ENCODE results near the gene STPG2. TPM values are rescaled to one million over a fixed set of nuclear protein-coding genes. Genes with fewer than 3 reads are reported as not detected.

STPG2 gene
- total RNA-seq, 3 donors from 2014 or later (not counting 1 experiment from before 2014, with no cell fraction given) = 0.23 TPM; not detected in 2

DNA sequence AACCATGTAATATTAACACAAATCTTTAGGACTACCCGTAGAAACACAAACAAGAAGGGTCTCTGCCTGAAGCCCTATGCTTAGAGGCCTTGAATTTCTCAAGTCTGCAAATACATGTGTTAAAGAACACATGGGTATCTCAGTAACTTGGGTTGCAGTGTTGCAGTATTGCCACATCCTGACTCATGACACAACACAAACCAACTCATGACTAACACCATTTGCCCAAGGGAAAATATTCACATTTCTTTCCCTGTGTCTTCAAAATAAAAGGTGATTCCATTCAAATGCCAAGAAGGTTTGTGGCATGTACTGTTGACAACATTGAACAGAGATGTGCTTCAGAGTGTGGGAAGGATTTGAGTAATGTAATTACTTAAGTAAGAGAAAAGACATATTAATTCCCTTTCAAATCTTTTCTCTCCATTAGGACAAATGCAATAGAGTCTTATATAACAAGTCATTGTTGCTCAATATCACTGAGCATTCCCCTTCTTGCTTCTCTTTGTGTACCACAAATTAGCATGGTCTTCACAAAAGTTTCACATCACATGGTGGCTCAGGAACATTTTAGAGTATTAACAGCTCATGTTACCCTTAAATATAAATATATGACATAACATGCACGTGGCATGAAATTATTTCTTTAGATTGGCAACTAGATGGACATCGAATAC lies 487.1 kb downstream of the STPG2 start:
- no peak overlapping the region for H3K27ac ChIP-seq (ENCODE audit: low read length)
- H3K9me3 ChIP-seq (ENCODE audit: control insufficient read depth, insufficient read depth, low read length) = no peaks in the 10 kb centered on the region
- H3K27me3 Mint-ChIP-seq (ENCODE audit: low read depth in 2 of 2) = no peaks in the 10 kb centered on the region
- H3K36me3 ChIP-seq (ENCODE audit: control insufficient read depth, insufficient read depth, low read length) = no peaks in the 10 kb centered on the region
- H3K4me1 Mint-ChIP-seq = no peaks in the 10 kb centered on the region
- no peak overlapping the region for H3K4me3 ChIP-seq (ENCODE audit: low read length)
- intact Hi-C loops (cut with micrococcal nuclease) = no loop called here
- TF ChIP-seq, protein P1, sequence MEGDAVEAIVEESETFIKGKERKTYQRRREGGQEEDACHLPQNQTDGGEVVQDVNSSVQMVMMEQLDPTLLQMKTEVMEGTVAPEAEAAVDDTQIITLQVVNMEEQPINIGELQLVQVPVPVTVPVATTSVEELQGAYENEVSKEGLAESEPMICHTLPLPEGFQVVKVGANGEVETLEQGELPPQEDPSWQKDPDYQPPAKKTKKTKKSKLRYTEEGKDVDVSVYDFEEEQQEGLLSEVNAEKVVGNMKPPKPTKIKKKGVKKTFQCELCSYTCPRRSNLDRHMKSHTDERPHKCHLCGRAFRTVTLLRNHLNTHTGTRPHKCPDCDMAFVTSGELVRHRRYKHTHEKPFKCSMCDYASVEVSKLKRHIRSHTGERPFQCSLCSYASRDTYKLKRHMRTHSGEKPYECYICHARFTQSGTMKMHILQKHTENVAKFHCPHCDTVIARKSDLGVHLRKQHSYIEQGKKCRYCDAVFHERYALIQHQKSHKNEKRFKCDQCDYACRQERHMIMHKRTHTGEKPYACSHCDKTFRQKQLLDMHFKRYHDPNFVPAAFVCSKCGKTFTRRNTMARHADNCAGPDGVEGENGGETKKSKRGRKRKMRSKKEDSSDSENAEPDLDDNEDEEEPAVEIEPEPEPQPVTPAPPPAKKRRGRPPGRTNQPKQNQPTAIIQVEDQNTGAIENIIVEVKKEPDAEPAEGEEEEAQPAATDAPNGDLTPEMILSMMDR (IDR thresholded peaks at IDR 0.05) = no peak
- WGBS (ENCODE audit: insufficient coverage) = 69% methylated on average over 1 of the region's 3 CpGs
- no peak overlapping the region for H3K4me3 Mint-ChIP-seq
- no peaks in the 10 kb centered on the region for H3K36me3 Mint-ChIP-seq
- no peaks in the 10 kb centered on the region for H3K4me1 ChIP-seq (ENCODE audit: control insufficient read depth, insufficient read depth, low read length)
- no peak for DNase-seq
- peaks cover 3 to 14% of the 10 kb centered on the region in 2 donors for H3K9me3 Mint-ChIP-seq
- no peak for ATAC-seq
- no peak overlapping the region for H3K27ac Mint-ChIP-seq
- H3K27me3 ChIP-seq (ENCODE audit: control insufficient read depth, insufficient read depth, low read length) = no peaks in the 10 kb centered on the region

DNA sequence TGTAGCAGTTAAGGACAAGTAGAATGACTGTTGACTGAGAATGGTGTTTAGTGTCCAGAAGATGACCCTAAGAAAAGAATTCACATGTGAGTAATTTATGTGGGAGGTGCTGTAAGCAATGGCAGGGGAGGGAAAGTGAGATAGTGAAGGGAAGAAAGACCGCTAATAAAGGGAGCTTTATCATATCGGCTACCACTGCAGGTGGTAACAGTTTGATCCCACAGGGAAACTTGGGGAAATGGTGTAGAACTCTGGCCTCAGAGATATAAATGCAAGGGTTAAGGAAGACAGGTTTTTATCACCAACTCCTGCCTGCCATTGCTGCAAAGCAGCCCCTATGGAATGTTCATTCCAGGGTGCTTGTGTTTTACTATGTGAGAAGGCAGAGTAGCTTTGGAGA lies 489.6 kb downstream of the STPG2 start:
- Histone ChIP-seq H3K4me1 (ENCODE audit: control insufficient read depth, insufficient read depth, low read length) (no peaks in the 10 kb centered on the region), H3K27ac (ENCODE audit: low read length) (no peak overlapping the region), H3K36me3 (ENCODE audit: control insufficient read depth, insufficient read depth, low read length) (no peaks in the 10 kb centered on the region), H3K4me3 (ENCODE audit: low read length) (no peak overlapping the region), H3K9me3 (ENCODE audit: control insufficient read depth, insufficient read depth, low read length) (no peaks in the 10 kb centered on the region), H3K27me3 (ENCODE audit: control insufficient read depth, insufficient read depth, low read length) (no peaks in the 10 kb centered on the region)
- H3K9me3 Mint-ChIP-seq = peaks cover 7 to 14% of the 10 kb centered on the region in 2 donors
- no peaks in the 10 kb centered on the region for H3K27me3 Mint-ChIP-seq (ENCODE audit: low read depth in 2 of 2)
- no peaks in the 10 kb centered on the region for H3K36me3 Mint-ChIP-seq
- DNase-seq = no peak
- TF ChIP-seq, protein P1 (IDR thresholded peaks at IDR 0.05) = no peak
- no peaks in the 10 kb centered on the region for H3K4me1 Mint-ChIP-seq
- H3K27ac Mint-ChIP-seq = no peak overlapping the region
- 93% methylated on average over 2 of the region's 2 CpGs for WGBS (ENCODE audit: insufficient coverage)
- intact Hi-C loops (cut with micrococcal nuclease) = no loop called here
- no peak for ATAC-seq
- H3K4me3 Mint-ChIP-seq = no peak overlapping the region

DNA sequence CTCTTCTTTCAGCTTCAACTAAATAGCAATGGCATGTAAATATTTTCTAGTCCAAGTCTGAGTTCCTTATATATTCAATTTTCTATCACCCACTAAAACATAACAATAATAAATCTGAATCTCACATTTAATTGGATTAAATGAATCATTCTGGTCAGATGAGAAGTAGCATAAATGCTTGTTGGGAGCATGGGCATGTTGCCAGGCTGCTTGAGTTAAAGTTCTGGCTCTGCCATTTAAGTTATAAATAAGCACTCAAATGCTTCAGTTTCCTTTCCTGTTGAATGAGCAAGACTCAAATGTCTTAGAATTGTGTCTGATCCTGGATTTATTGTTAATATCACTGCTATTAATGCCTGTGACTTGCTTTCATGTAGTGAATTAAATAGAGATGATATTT lies 496.3 kb downstream of the STPG2 start:
- Mint-ChIP-seq H3K4me1 (no peaks in the 10 kb centered on the region), H3K4me3 (no peak overlapping the region), H3K9me3 (peaks cover 3 to 5% of the 10 kb centered on the region in 2 donors), H3K27ac (no peak overlapping the region), H3K36me3 (no peaks in the 10 kb centered on the region), H3K27me3 (ENCODE audit: low read depth in 2 of 2) (no peaks in the 10 kb centered on the region)
- no peaks in the 10 kb centered on the region for H3K4me1 ChIP-seq (ENCODE audit: control insufficient read depth, insufficient read depth, low read length)
- no peaks in the 10 kb centered on the region for H3K27me3 ChIP-seq (ENCODE audit: control insufficient read depth, insufficient read depth, low read length)
- H3K9me3 ChIP-seq (ENCODE audit: control insufficient read depth, insufficient read depth, low read length) = no peaks in the 10 kb centered on the region
- no peak for ATAC-seq
- H3K27ac ChIP-seq (ENCODE audit: low read length) = no peak overlapping the region
- no peak for DNase-seq
- TF ChIP-seq, protein P1 (IDR thresholded peaks at IDR 0.05) = no peak
- intact Hi-C loops (cut with micrococcal nuclease) = no loop called here
- no peaks in the 10 kb centered on the region for H3K36me3 ChIP-seq (ENCODE audit: control insufficient read depth, insufficient read depth, low read length)
- H3K4me3 ChIP-seq (ENCODE audit: low read length) = no peak overlapping the region
